SU-DHL-6 (cell line): ENCODE data around the gene LRRC4B.
"Not testable (repeated sequence)": the region's sequence is repeated elsewhere in the genome, so short reads cannot be mapped to it uniquely, and the experiment has no call there.

Experiments
- H2AFZ ChIP-seq: fragments of 200-600 bp; sonication (generic); 2 replicates; pipeline ENCODE4 v1.6.1; 2014; ENCODE audit warnings: low read depth, mild to moderate bottlenecking, moderate library complexity, mixed read lengths, antibody characterized with exemption, low read length; ENCODE audit not compliant: severe bottlenecking
- H3F3A ChIP-seq: fragments of 200-600 bp; shearing (Covaris generic); 2 replicates; pipeline ENCODE4 v1.6.0; 2016; ENCODE audit warnings: antibody characterized with exemption, mild to moderate bottlenecking; ENCODE audit not compliant: insufficient read depth
- H3K27ac ChIP-seq: fragments of 200-600 bp; sonication (generic); 2 replicates; pipeline ENCODE4 v1.5.1; 2016; ENCODE audit warnings: low read depth, mild to moderate bottlenecking, low read length, moderate library complexity, mixed read lengths
- H3K27me3 ChIP-seq: fragments of 200-600 bp; sonication (generic), shearing (Covaris generic); 2 replicates; pipeline ENCODE4 v1.6.0; 2014; ENCODE audit warnings: mild to moderate bottlenecking, low read length
- H3K36me3 ChIP-seq: fragments of 200-600 bp; sonication (generic); 2 replicates; pipeline ENCODE4 v1.6.1; 2014; ENCODE audit warnings: mild to moderate bottlenecking, low read length, mixed read lengths
- H3K4me2 ChIP-seq: fragments of 300-600, 200-600 bp; shearing (Covaris generic), sonication (generic); 2 replicates; pipeline ENCODE4 v1.6.0; 2014; ENCODE audit warnings: low read length, low read depth, mild to moderate bottlenecking; ENCODE audit not compliant: poor library complexity, severe bottlenecking
- H3K4me3 ChIP-seq: fragments of 200-600 bp; sonication (generic); 2 replicates; pipeline ENCODE4 v1.5.1; 2014; ENCODE audit warnings: antibody characterized with exemption, low read length, mild to moderate bottlenecking, mixed read lengths; ENCODE audit not compliant: insufficient read depth, poor library complexity, severe bottlenecking
- H3K79me2 ChIP-seq: fragments of 200-600 bp; sonication (generic); 2 replicates; pipeline ENCODE4 v1.6.1; 2014; ENCODE audit warnings: mild to moderate bottlenecking, low read length, moderate library complexity; ENCODE audit not compliant: insufficient read depth
- H3K9ac ChIP-seq: fragments of 200-600 bp; sonication (generic); 2 replicates; pipeline ENCODE4 v1.7.0; 2014; ENCODE audit warnings: mild to moderate bottlenecking, low read length
- H3K9me2 ChIP-seq: fragments of 200-600 bp; sonication (generic); replicated peaks from 2 replicates; pipeline ENCODE4 v1.6.1; 2014; ENCODE audit warnings: low read length; ENCODE audit not compliant: insufficient read depth
- H3K9me3 ChIP-seq: fragments of 200-600 bp; sonication (generic); 2 replicates; pipeline ENCODE4 v1.6.1; 2014; ENCODE audit warnings: low read length, mixed read lengths; ENCODE audit not compliant: insufficient read depth
- H4K20me1 ChIP-seq: fragments of 200-600 bp; sonication (generic); 2 replicates; pipeline ENCODE4 v1.6.1; 2014; ENCODE audit warnings: low read depth, mild to moderate bottlenecking, antibody characterized with exemption, low read length, moderate library complexity, mixed read lengths
- EZH2phosphoT487 ChIP-seq: fragments of 200-600 bp; sonication (generic), shearing (Covaris generic); conservative IDR thresholded peaks from 2 replicates; pipeline ENCODE4 v1.6.1; 2018; ENCODE audit warnings: mild to moderate bottlenecking, antibody characterized with exemption, low read length, moderate library complexity, mixed read lengths
- TF ChIP-seq, protein P1 (sequence below): fragments of 200-600 bp; sonication (generic); IDR thresholded peaks from one replicate; pipeline ENCODE4 v1.5.1; 2017; ENCODE audit warnings: antibody characterized with exemption, mild to moderate bottlenecking, low read length, moderate library complexity; ENCODE audit not compliant: insufficient read depth, poor library complexity, severe bottlenecking

LRRC4B gene, protein sequence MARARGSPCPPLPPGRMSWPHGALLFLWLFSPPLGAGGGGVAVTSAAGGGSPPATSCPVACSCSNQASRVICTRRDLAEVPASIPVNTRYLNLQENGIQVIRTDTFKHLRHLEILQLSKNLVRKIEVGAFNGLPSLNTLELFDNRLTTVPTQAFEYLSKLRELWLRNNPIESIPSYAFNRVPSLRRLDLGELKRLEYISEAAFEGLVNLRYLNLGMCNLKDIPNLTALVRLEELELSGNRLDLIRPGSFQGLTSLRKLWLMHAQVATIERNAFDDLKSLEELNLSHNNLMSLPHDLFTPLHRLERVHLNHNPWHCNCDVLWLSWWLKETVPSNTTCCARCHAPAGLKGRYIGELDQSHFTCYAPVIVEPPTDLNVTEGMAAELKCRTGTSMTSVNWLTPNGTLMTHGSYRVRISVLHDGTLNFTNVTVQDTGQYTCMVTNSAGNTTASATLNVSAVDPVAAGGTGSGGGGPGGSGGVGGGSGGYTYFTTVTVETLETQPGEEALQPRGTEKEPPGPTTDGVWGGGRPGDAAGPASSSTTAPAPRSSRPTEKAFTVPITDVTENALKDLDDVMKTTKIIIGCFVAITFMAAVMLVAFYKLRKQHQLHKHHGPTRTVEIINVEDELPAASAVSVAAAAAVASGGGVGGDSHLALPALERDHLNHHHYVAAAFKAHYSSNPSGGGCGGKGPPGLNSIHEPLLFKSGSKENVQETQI

DNA sequence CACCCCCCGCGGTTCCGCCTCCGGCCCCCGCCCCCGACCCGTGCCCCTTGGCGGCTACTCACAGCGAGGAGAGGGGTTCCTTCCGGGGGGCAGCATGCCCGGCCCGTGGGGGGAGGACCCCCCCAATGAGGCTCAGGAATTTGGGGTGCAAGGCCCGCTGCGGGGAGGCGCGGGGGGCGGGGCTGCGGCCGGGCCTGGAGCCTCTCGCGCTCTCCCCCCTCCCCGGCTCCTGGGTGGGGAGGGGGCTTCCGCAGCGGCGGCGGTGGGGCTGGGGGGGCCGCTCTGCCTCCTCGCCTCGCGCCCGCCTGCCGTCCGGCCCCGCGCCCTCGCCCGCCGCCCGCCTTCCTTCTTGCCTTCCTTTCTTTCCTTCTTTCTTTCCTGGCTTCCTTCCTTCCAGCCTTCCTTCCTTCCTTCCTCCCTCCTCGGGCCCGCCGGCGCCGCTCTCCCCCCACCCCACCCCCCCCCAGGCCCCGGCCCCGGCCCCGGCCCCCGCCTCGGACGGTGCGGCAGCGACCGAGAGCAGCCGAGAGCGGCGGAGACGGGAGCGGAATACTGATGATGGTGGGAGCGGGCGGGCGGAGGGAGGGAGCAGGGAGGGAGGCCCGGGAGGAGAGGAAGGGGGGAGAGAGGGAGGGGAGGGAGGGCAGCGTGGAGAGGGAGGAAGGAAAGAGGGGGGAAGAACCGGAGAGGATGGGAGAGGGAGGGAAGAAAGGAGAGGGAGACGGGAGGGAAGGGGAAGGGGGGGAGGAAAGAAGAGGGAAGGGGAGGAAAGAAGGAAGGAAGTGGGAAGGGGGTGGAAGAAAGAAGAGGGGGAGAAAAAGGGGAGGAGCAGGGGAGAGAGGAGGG, at the start of gene LRRC4B:
Gene LRRC4B, minus strand, starts transcription at position 554 of the 846 bp plus-strand sequence. CDS start 19,597 bp downstream, outside the sequence.
- Histone ChIP-seq H3K9ac (no peak within 1 kb of the TSS), H3K9me2 (no peaks in the 10 kb centered on the region), H3K4me3 (no peak within 1 kb of the TSS), H3K4me2 (no peak within 1 kb of the TSS), H3K27me3 (no peaks in the 10 kb centered on the region), H3K27ac (no peak within 1 kb of the TSS), H3K79me2 (no peaks in the 10 kb centered on the region), H3F3A (no peaks in the 10 kb centered on the region), H3K36me3 (no peaks in the 10 kb centered on the region), H4K20me1 (no peaks in the 10 kb centered on the region), H2AFZ (no peak within 1 kb of the TSS), H3K9me3 (no peaks in the 10 kb centered on the region)
- no peak for TF ChIP-seq EZH2phosphoT487
- TF ChIP-seq, protein P1, sequence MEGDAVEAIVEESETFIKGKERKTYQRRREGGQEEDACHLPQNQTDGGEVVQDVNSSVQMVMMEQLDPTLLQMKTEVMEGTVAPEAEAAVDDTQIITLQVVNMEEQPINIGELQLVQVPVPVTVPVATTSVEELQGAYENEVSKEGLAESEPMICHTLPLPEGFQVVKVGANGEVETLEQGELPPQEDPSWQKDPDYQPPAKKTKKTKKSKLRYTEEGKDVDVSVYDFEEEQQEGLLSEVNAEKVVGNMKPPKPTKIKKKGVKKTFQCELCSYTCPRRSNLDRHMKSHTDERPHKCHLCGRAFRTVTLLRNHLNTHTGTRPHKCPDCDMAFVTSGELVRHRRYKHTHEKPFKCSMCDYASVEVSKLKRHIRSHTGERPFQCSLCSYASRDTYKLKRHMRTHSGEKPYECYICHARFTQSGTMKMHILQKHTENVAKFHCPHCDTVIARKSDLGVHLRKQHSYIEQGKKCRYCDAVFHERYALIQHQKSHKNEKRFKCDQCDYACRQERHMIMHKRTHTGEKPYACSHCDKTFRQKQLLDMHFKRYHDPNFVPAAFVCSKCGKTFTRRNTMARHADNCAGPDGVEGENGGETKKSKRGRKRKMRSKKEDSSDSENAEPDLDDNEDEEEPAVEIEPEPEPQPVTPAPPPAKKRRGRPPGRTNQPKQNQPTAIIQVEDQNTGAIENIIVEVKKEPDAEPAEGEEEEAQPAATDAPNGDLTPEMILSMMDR = no peak

DNA sequence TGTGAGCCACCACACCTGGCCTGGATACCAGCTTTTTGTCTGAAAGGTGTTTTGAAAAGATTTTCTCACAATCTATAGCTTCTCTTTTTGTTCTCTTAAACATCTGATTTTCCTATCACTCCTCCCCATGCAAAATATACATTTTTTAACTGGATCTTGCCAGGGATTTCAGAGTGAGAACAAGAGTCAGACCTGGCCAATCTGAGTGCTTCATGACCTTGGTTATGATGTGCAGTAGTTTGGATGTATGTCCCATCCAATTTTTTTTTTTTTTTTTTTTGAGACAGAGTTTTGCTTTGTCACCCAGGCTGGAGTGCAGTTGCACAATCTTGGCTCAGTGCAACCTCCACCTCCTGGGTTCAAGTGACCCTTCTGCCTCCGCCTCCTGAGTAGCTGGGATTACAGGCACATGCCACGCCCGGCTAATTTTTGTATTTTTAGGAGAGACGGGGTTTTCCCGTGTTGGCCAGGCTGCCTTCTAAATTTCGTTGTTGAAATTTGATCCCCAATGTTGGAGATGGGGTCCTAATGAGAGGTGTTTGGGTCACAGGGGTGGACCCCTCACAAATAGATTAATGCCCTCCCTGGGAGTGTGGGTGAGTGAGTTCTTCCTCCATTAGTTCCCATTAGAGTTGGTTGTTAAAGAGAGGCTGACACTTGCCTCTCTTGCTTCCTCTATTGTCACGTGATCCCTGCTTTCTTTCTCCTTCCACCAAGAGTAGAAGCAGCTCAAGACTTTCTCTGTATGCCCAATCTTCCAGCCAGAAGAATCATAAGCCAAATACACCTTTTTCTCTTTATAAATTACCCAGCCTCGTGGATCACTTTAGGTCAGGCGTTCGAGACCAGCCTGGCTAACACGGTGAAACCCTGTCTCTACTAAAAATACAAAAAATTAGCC, 44.5 kb upstream of the LRRC4B start:
- not testable (repeated sequence) for H3K9ac ChIP-seq, H3K79me2 ChIP-seq, H3K27me3 ChIP-seq, H3K4me3 ChIP-seq, H3K36me3 ChIP-seq, H3F3A ChIP-seq, H3K27ac ChIP-seq, H3K4me2 ChIP-seq, H2AFZ ChIP-seq, H3K9me2 ChIP-seq, H4K20me1 ChIP-seq, H3K9me3 ChIP-seq

DNA sequence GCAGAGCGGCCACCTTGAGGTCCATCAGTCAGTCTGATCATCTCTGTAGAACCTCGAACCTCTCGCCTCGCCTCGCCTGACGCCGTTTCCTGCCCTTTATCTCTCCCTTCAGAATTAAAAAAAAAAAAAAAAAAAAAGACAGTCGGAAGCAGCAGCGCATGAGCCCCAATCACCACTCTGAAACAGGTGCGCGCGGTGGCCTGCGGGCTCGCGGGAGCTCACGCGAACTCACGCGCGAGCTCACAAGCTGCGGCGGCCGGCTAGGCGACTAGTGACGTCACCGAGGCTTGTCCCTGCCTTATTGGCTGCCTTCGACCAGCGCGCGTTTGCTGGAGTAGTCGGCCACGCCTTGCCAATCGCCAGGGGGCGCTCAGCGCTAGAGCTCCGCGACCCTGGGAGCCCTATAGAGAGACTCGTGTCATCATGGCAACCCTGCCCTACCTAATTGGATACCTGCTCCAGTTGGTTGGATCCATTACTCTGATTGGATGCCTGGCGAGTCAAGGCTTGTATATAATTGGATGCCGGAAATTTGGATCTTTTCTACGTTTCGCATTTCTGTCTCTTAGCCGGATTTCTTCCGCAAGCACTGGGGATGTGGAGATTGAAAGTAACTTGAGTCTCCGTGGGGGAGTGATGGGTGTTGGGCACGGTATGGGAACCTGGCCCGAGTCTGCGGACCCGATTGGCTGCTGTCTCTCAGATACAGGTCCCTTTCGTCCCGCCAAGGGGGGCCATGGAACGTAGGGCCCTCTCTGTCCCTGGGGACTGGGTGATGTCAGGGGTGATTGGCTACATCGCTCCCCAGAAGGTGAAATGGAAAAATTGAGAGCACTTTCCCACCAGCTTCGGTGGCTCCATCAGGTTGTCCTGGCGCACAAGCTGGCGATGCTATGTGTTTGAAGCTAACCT, 39.9 kb upstream of the LRRC4B start:
- Histone ChIP-seq H2AFZ (no peak overlapping the region), H3K36me3 (no peaks in the 10 kb centered on the region), H3K79me2 (no peaks in the 10 kb centered on the region), H4K20me1 (no peaks in the 10 kb centered on the region), H3K9ac (no peak overlapping the region), H3K4me3 (no peak overlapping the region), H3K4me2 (no peak overlapping the region), H3F3A (no peaks in the 10 kb centered on the region), H3K9me3 (no peaks in the 10 kb centered on the region), H3K9me2 (no peaks in the 10 kb centered on the region), H3K27me3 (no peaks in the 10 kb centered on the region), H3K27ac (no peak overlapping the region)
- TF ChIP-seq, protein P1 = peak; percentile 44
- TF ChIP-seq EZH2phosphoT487 = no peak
